Right lobe of liver (tissue), 6 donors: ENCODE data around the gene ING3. TPM values are rescaled to one million over a fixed set of nuclear protein-coding genes. Genes with fewer than 3 reads are reported as not detected.

Experiments
- ATAC-seq, 4 donors: fragments of 200-7000 bp; cut with Tn5 transposase; one replicate each; pipeline ENCODE4 v1.9.1; 2020; ENCODE audit warnings: mild to moderate bottlenecking in 4 of 4, moderate library complexity in 4 of 4
- DNase-seq, 3 donors: peaks; one replicate each; pipeline ENCODE4 v3.0.0-alpha.2; 2020
- H3K27ac ChIP-seq, 3 donors: fragments of 200-600 bp; one replicate each; pipeline ENCODE4 v1.8.0; 2022
- H3K27me3 ChIP-seq, 2 donors: fragments of 200-600 bp; one replicate each; pipeline ENCODE4 v1.8.0; 2022
- H3K36me3 ChIP-seq, 4 donors: fragments of 200-600 bp; sonication (generic) in 1 of 4; one replicate each; pipeline versions ENCODE4 v1.5.1 to v1.8.0; 2017 to 2022; ENCODE audit warnings: control low read depth in 1 of 4
- H3K4me1 ChIP-seq, 4 donors: fragments of 200-600 bp; sonication (generic) in 1 of 4; one replicate each; pipeline versions ENCODE4 v1.5.1 to v1.8.0; 2017 to 2022; ENCODE audit warnings: control low read depth in 1 of 4
- H3K4me3 ChIP-seq, 3 donors: fragments of 200-600 bp; one replicate each; pipeline ENCODE4 v1.8.0; 2022
- H3K9me3 ChIP-seq, 4 donors: fragments of 200-600 bp; sonication (generic) in 1 of 4; one replicate each; pipeline versions ENCODE4 v1.5.1 to v1.8.0; 2017 to 2022; ENCODE audit warnings: control low read depth in 1 of 4
- POLR2A ChIP-seq: fragments of 450-650 bp; IDR thresholded peaks from one replicate; pipeline ENCODE4 v1.6.1; 2017; ENCODE audit warnings: antibody characterized with exemption, mild to moderate bottlenecking
- WGBS: methylation state at CpG from one replicate; pipeline ENCODE4 v1.1.6; 2018; ENCODE audit warnings: low coverage, low lambda C conversion rate; ENCODE audit not compliant: insufficient coverage; ENCODE audit errors: missing lambda C conversion rate; 5-methylcytosine and 5-hydroxymethylcytosine counted together
- intact Hi-C, 2 donors: fragments of 100-400 bp; cut with DNase I; formaldehyde crosslinking; loops; one replicate each; pipeline versions ENCODE4 v1.11.2 to v1.14.1; 2022
- total RNA-seq, 6 experiments: library from RNA; depleted of rRNA in 2 of 6; stranded (reverse); fragments of >200 nt in 2 of 6; fragmentation: NEBNext Ultra II Directional in 3 of 6; extraction: Animal tissue kit (Norgen Biotek cat#: 25700) in 3 of 6; gene quantifications; one replicate each; pipeline versions ENCODE4 v1.1.0 to v1.2.4, GENCODE V29; 2016 to 2023
- TF ChIP-seq, protein P1 (sequence below), 4 donors: fragments of 200-600 bp in 3 of 4; fragments of 450-650 bp in 1 of 4; IDR thresholded peaks; one replicate each; pipeline versions ENCODE4 v1.5.1 to v1.8.0; 2016 to 2022; ENCODE audit warnings: antibody characterized with exemption in 4 of 4, mild to moderate bottlenecking in 2 of 4
- donor health status: DM: no; HTN: yes; CAD: no.
- donor health status: DM: no; HTN: no; CAD: no.
- donor health status: DM: no; HTN: no; CAD: no.
- donor health status: DM: no; HTN: yes; CAD: no.
- donor health status: DM: no; HTN: yes; CAD: no.

ING3 gene
- total RNA-seq, 6 experiments from 2014 or later: 4.5 to 6.5 (median 6.2) TPM

DNA sequence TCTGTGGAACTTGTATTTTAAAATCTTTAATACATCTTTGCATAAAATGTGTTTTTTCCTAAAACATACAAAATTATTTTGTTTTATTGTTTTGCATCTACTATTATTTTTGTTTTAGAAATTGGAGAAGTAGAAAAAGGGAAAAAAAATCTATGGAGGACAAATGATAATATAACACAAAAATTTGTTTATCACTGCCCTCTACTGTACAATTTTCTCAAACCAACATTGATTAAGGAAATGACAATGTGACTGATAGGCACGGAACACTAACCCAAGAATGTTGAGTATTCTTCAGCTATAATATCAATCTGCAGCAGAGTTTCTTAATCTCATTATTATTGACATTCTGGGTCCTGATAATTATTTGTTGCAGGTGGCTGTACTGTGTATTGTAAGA lies 9.5 kb upstream of the ING3 start:
- no peaks in the 10 kb centered on the region for H3K9me3 ChIP-seq
- no peaks in the 10 kb centered on the region for H3K4me1 ChIP-seq
- H3K27me3 ChIP-seq: no peaks in the 10 kb centered on the region
- H3K4me3 ChIP-seq: no peak overlapping the region
- no peak overlapping the region for H3K27ac ChIP-seq
- H3K36me3 ChIP-seq: no peaks in the 10 kb centered on the region
- DNase-seq: no peak
- 0% methylated on average over 1 of the region's 1 CpG for WGBS
- intact Hi-C loops: no loop called here
- no peak for TF ChIP-seq POLR2A
- TF ChIP-seq, protein P1, sequence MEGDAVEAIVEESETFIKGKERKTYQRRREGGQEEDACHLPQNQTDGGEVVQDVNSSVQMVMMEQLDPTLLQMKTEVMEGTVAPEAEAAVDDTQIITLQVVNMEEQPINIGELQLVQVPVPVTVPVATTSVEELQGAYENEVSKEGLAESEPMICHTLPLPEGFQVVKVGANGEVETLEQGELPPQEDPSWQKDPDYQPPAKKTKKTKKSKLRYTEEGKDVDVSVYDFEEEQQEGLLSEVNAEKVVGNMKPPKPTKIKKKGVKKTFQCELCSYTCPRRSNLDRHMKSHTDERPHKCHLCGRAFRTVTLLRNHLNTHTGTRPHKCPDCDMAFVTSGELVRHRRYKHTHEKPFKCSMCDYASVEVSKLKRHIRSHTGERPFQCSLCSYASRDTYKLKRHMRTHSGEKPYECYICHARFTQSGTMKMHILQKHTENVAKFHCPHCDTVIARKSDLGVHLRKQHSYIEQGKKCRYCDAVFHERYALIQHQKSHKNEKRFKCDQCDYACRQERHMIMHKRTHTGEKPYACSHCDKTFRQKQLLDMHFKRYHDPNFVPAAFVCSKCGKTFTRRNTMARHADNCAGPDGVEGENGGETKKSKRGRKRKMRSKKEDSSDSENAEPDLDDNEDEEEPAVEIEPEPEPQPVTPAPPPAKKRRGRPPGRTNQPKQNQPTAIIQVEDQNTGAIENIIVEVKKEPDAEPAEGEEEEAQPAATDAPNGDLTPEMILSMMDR (IDR thresholded peaks at IDR 0.05): peak; percentile 26 to 46 (median 32)
- peak; percentile 66 to 73 (median 69) for ATAC-seq

DNA sequence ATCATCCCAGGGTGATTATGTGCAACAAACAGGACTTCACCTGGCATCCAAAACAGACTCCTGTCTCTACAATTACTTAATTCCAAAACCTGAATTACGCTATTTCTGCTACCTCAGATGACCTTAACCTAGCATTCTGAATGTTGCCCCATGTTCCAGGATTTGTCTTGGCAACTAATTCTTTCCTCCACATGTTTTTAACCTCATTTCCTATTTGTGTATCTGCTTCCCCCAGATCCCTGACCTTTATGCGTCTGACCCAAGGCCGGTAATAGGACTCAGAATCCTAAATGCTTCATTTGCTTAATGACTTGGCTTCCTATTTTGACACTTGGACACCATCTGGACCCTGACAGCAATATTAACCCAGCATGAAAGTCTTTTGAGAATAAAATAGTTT lies 8.7 kb upstream of the ING3 start:
- H3K4me1 ChIP-seq: no peaks in the 10 kb centered on the region
- WGBS: 4% methylated on average over 3 of the region's 3 CpGs
- no peaks in the 10 kb centered on the region for H3K36me3 ChIP-seq
- intact Hi-C loops: no loop called here
- no peaks in the 10 kb centered on the region for H3K9me3 ChIP-seq
- no peak overlapping the region for H3K27ac ChIP-seq
- DNase-seq (no peak), ATAC-seq (peak; percentile 71 to 86 (median 80))
- TF ChIP-seq POLR2A: no peak
- TF ChIP-seq, protein P1 (IDR thresholded peaks at IDR 0.05): no peak
- no peak overlapping the region for H3K4me3 ChIP-seq
- H3K27me3 ChIP-seq: no peaks in the 10 kb centered on the region

DNA sequence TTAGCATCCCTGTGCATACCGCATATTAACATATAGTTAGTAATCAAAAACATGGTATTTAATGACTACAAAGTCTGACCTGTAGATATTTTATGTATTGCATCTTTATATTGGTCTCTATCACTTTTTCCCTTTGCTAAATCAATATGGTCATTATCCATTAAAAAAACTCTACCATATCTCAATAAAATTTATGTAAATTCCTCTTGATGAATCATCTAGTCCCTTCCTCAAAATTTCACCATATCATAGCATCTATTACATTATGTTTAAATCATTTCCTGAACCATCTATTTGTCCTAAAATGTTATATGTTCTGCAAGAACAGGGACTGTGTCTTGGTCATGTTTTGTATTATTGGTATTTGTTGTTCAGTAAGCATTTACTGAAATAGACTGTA lies 7.7 kb upstream of the ING3 start:
- H3K27me3 ChIP-seq: no peaks in the 10 kb centered on the region
- no peaks in the 10 kb centered on the region for H3K4me1 ChIP-seq
- no peak for ATAC-seq
- H3K4me3 ChIP-seq: no peak overlapping the region
- H3K36me3 ChIP-seq: no peaks in the 10 kb centered on the region
- whole genome bisulfite sequencing: 92% methylated on average over 1 of the region's 1 CpG
- intact Hi-C loops: no loop called here
- no peaks in the 10 kb centered on the region for H3K9me3 ChIP-seq
- no peak for DNase-seq
- H3K27ac ChIP-seq: no peak overlapping the region
- TF ChIP-seq POLR2A: no peak
- TF ChIP-seq, protein P1 (IDR thresholded peaks at IDR 0.05): no peak

DNA sequence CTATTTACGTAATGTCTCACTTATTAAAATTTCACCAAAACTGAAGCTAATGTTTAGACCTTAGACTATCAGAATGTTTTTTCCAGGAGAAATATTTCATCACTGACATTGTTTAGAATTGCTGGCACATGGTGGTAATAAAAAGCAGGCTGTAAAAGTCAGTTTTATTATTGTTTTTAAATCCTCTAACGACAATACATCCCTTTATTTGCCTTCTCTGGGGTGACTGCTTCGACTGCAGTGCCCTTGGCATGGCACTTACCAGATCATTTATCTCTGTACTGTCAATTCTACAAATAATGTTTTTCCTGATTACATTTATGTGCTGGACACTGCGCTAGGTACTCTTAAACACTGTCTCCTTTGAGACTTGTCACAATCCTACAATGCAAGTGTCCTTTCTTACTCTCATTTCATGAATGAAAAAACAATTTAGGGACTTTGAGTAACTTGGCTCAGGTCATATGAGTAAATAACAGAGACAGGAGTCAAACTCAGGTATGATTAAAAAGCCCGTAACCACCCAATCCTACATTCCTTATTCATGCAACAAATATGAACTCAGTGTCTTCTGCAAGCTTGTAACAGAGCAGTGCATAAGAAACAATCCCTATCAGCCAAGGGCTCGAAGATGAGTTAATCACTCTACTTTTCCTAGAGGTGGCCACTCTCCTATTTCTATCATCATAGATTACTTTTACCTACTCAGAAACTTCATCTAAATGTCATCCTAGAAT lies 5.6 kb upstream of the ING3 start:
- peak in 3 of 4 donors; percentile 19 to 39 (median 39) for ATAC-seq
- H3K36me3 ChIP-seq: no peaks in the 10 kb centered on the region
- intact Hi-C loops: no loop called here

More for the DNA sequence above, 5.6 kb upstream of the ING3 start:
- Histone ChIP-seq H3K4me3 (no peak overlapping the region), H3K9me3 (no peaks in the 10 kb centered on the region), H3K4me1 (no peaks in the 10 kb centered on the region), H3K27ac (no peak overlapping the region), H3K27me3 (no peaks in the 10 kb centered on the region)
- TF ChIP-seq, protein P1 (IDR thresholded peaks at IDR 0.05): no peak
- TF ChIP-seq POLR2A: no peak
- 37% methylated on average over 6 of the region's 6 CpGs for WGBS
- no peak for DNase-seq
